CD4-positive, alpha-beta T cell treated with Interleukin-21 for 1 hour (primary cell): ENCODE data around the gene HIVEP1.

ENCODE experiments used
- DNase-seq: peaks from one replicate; pipeline ENCODE4 v3.0.0-alpha.2; 2020

The HIVEP1 gene

DNA sequence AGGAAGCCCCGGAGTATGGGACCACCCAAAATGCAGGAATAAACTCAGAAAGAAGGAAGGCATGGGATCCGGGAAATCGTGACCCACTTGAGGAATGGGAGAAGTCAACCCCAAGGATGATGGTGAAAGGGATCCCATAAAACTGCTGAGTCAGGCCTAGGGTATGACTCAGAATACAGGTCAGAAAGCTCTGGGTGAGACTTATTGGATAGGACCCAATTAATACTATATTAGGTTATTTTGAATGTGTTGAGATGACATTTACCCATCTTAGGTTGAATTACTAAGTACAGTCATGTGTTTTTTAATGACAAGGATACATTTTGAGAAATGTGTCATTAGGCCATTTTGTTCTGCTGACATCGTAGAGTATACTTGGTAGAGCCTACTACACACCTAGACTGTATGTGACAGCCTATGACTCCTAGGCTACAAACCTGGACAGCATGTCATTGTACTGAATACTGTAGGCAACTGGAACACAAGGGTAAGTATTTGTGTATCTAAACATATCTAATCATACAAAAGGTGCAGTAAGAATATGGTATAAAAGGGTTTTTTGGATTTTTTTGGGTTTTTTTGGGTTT is 17.1 kb upstream of the HIVEP1 start:
- no peak for DNase-seq

DNA sequence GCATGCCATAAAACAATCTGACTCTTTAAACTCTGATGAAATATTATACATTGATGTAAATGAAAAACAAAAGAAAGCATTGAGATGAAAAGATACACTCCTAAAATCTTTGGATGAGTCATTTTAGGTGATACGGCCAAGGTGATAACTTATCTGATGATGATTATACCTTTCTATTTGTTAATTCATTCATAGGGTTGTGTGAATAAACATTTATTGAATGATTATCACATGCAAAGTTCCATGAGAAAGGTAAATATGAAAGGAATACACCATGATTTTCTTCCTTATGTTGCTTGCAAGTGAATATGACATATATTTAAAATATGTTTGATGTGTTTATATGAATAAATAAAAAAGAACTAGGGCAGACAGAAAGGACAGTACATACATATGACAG is 15.4 kb upstream of the HIVEP1 start:
- DNase-seq: no peak

DNA sequence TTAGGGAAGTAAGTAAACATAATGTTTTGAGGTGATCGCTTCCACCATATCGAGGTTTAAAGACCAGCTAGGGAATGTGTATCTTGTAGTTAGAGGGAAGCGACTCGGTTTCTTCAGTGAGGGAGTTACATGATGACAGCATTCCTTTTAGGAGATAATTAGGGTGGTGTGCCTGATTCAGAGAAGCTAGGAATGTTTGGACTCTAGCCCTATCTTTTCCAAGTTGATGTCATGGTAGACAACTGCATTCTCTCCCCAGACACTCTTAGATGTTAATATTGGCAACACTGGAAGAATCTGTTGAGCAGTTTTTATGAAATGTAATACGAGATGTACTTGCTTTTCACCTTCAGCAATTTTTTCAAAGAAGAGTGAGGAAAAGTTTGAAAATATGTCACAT is 12.9 kb upstream of the HIVEP1 start:
- no peak for DNase-seq

DNA sequence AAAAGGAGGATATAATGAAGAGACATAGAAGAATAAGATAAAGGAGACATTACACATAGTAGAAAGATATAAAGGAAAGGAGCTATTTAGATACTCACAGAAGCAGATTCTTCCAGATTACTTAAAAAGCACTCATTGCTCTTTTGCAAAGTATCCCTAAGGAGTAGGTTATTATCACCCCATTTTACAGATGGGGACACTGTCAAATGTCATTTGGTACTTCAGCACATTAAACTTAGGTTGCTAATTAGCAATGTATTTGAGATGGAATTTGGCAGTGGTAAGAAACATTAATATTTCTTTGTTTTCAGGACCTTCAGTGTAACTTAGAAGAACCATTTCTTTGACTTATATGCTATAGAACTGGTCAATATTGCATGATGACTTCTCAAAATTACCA is 11.9 kb upstream of the HIVEP1 start:
- DNase-seq: no peak

DNA sequence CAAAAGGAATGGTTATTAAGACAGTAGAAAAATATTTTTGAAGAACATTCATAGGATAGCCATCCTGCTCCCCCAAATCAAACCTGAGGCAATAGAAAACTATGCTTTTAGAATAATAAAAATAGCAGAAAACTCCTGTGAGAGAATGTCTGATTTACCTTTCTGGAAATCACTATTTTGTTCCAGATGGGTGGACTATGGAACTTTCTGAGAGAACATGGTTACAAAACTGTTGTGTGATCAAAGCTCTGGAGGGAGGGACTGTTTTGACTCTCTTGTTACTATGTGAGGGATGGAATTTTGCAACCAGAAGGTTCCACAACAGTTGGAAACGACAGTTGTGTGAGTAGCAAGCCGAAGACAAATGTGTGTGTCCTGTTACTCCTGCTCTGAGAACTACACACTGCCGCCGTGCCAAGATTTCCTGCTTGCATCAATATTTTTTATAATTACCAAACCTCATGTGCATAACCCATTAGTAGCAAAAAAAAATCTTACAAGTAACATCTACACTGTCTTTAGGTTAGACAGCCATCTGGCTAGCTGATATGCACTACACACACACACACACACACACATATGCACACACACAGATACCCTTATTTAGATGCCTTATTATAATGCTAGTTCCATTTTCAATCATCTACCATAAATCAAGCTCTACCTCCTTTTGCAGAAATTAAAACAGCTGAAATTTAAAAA is 11.0 kb upstream of the HIVEP1 start:
- no peak for DNase-seq

DNA sequence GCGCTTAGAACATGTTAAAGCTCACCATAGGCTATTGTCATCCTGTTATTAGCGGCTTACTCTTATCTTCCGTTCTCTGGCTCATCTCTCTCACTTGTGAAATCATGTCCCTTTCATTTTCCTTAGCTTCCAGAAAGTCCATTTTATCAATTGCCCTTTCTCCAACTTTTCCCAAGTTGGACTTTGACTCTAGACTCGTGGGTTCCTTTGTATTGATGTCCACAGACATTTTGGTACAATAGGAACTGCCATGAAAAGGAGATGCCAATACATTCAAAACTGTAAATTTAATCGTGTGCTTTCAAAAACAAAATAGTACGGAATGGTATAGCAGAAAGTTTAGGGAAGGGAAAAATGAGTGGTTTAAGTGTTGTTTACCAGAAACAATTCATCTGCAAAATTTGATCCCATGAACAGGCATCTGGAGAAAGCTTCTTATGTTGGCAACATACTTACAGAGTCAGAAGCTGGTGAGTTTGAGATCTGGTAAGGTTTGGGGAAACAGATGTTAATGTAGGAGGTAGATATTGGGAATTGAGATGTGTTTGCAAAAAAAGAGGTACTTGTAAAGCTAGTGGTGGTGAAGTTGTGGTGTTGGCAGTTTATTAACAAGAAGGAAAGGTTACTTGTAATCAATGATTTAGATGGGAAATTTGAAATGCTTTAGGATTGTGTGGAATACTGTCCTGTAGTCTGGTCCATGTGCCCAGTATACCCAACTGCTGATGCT is 10.2 kb upstream of the HIVEP1 start:
- DNase-seq: no peak

DNA sequence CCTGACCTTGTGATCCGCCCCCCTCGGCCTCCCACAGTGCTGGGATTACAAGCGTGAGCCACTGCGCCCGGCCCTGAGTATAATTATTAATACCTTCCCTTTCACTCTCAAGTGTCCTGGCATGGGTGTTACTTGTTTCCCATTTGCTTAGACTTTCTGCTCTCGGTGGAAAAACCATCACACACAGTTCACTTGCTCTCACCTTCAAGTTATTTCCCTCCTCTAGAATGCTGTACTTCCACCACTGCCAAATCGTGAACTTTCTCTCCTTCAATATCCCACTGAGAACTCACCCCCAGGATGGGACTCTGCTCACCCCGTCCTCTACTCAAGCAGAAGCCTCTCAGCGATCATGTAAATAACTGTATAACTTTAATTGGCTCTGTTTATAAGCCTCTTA is 4.6 kb upstream of the HIVEP1 start:
- DNase-seq: no peak

DNA sequence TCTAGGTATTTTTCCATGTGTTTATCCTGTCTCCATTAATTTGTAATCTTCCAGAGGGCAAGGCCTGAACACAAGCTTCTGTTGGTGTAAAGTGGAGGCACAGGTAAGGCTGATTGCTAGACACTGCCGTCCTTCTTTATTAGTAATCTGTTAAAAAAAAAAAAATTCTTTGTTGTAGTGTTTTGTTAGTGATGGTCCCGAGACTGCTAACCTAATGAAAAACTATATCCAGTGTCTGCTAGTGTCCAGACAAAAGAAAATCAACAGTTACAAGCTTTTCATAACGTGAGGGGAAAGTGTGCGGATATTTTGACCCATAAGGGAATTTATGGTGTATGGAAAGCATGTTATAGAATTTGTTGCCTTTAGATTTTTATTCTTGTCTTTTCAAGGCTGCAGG is 4.2 kb upstream of the HIVEP1 start:
- no peak for DNase-seq

DNA sequence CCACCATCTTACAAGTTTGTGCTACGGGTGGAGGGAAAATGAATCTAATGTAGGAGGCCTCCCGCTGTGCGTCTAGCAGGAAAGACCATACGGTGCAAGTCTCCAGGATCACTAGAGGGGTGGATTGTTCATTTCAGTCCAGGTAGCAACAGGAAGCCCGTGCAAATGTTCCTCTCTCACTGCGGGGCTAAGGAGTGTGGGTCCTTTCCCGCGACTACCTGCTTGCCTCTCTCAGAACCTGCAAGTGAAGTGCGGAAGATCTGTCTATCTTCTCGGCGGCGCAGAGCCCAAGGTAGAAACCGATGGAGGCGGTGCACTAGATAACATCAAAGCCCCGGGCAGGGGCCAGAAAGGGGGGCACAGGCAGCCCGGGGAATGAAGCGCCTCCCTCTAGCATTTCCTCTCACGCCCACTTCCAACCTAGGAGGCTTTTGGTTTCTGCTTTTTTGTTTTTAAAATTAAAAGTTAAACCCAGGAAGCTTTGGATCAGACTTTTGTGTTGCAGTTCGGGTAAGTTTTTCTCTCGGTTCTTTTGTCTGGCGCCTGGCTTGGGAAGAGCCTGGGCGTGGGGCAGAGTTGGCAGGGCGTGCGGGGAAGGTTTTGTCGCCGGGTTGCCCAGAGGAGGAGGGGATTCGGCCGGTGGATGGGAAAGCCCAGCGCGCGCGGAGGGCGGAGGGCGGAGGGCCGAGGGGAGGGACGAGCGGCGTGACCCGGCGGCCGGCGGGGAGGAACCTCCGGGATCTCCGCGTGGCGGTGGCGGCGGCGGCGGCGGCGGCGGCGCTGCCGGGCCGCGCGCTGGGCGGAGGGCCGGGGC is 3.5 kb upstream of the HIVEP1 start:
- DNase-seq: peak; percentile 91

DNA sequence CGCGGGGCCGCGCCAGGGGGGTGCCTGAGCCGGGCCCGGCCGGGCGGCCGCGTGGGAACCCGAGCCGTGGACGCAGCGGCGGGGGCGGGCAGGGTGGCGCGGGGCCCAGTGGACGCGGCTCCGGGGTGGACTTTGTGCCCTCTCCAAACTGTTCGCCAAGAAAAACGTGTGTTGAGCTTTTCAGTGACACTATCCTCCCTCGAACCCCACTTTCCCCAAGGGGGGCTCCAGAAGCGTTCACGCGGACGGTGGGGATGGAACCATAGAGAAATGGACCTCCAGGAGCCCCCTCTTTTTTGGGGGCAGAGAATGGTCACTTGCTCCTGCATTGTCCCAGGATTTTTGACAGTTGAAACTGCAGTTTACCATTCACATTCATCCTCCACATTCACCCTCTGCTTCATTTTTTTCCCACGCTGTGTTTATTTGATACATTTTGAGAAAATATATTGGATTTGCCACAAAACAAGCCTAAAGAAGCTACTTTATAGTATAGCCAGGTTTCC is 2.9 kb upstream of the HIVEP1 start:
- DNase-seq: no peak

DNA sequence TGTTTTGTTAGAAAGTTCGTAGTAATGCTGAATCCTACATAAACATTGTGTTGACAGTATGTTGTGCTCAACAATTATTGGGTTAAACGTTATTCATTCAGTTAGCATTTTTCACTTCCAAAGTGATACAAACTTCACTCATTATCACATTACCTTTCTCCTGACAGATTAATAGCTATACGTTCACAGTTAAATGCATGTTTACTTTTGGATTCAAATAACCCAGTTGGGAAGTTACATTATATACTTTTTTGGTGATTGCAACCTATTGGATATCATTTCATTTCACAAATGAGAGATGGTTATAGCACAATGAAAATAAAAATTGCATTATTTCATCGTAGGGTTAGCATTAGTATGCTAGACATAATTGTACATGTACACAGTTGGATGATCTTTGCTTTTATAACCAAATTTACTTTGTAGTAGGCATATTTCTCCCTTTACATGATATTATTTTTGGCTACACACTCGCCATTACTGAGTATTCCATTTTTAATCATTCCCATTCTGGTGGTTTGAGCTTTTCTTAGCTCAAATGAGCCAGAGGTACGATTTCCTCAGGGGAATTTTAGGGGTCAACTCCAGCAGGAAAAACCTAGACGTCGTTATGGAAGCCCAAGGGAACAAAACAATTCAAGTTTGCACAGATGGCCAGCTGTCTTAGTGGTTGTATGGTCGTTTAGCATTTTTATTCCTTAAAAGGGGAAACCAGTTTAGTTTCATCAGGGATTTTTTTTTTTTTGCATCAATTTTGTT is 2.1 kb upstream of the HIVEP1 start:
- DNase-seq: peak; percentile 8

DNA sequence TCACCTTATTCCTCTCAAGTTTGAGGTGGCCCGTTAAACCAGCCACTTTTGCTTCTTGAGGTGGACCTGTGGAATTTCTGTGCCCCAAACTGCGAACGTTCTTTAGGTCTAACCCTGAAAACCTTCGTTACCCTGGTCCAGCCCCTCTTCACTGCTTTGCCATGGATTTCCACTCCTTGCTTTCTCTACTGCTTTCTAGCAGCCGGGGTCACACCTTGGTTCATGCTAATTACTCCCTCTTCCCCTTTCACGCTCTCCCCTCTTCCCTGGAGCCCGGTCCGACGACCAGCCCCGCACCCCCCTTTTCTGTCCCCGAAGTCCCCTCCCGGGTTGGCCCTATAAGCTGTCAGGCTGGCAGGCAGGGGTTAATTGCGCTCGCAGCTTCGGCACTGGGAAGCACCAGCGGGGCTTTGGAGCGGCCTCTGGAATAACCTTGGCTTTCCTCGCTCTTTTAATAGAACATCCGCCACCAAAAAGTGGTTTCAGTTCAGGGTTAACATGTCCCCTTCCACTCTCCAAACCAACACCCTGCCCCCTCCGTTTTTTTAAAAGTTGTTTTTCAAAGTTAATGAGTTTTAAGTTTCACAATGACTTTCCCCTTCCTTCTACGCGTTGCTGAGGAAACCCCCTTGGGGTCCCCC is 1.4 kb upstream of the HIVEP1 start:
- no peak for DNase-seq

DNA sequence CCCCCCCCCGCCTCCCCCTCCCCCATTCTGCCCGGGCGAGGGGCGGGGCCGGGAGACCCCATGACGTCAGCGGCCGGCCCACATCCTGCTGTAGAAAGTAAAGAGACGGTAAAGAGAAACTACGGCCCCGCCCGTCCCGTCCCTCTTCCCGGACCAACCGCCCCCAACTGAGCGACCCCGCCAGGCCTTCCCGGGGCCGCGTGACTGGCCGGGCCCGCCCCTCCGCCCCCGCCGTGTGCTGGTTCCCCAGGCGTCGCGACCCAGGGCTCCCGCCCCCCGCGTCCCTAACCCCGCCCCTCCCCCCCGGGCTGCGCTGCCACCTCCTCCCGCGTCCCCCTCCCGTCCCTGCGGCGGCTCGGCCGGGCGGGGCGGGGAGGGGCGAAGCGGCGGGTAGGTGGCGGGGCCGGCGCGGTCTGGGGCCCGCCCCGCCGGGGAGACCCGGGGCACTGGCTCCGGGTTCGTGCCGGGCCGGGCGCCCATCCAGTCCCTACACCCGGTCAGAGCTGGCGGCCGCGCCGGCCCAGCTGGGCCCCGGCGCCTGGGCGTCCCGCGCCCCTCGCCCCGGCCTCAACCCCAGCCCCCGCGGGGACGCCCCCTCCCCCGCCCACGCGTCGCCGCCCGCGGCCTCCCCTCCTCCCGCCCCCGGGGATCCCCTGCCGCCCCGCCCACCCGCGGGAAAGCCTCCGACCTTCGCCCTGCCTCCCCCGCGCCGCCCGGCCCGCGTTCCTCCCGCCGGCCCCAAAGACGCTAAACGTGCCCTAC is 655 bp upstream of the HIVEP1 start:
- DNase-seq: peak; percentile 97

DNA sequence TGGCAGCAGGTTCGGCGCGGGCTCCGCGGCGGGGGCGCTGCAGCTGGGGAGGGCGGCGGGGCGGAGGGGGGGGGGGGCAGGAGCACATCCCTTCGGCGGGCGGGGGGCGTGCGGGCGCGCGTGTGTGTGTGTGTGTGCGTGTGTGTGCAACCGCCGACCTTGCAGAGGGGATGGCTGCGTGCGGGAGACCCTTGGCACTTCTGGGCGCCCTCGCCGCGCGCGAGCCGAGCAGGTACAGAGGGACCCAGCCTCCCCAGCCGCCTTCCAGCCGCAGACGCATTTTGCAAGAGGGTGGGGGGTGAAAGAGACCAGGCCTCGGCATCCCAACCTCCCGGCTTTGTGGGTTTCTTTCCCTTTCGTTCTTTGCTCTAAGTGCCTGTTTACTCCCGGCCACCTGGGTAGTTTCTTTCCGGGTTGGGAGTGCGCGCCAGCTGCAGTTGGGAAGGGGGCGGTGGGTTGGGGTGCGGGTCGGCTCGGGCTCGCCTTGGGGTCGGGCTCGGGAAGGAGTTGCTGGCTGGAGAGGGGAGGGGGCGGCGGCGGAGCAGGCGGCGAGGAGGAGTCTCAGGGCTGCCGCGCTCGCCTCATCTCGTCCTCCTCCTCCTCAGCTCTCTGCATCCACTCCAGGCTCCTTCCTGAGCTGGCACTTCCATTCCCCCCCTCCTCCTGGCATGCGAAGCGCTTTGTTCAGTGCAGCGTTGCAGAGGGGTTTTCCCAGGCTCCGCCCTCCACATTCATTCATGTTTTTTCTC is 620 bp downstream of the HIVEP1 start:
- DNase-seq: peak; percentile 84

DNA sequence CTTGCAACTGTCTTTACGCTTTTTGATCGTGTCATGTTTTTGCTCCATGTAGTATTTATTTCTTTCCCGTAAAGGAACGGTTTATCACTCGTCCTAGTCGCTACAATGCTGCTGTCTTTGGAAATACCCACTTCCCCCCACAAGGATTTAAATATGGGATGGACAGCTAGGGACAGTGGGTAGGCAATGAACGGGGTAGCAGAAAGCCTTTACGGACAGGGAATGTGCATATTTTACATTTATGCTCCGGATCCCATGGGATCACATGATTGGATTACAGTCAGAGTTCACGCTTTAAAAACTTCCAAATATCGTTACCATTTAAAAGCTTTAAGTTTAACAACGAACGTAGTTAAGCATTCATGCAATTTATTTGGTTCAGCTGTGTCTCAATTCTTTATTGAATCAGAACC is 1.2 kb downstream of the HIVEP1 start:
- DNase-seq: no peak

DNA sequence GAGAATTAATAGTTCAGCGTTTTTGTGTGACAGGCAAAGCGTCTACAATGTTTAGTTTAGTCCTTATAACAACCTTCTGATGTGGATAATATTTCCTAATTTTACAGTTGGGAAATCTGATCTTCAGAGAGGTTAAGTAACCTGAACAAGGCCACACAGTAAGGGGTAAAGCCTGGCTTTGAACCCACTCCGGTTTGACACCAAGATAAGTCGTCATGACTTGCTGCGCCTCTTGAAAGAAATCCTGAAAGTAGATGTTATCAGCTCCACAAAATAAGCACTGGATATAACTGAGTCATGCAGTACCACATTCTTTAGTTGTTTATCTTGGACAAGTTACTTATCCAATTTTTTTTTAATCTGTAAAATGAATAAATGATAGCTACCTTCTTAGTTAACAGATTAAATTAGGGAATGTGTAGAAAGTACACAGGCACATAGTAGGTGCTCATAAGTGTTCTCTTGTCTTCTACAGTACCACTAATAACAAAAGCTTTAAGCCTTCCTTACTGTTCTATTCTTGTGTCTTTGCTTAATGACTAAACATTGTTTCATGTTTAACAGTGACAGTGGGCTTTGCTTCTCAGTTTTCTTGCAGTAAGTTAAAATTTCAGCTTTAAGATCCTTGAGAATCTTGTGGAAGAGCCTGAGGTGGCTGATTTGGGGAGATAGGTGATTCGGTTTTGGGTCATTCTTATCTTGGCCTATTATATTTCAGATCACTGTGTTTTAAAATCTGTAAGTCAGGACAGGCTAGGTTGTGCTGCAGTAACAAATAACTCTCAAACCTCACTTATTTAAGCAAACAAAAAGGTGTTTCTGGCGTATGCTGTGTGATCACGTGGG is 2.1 kb downstream of the HIVEP1 start:
- DNase-seq: no peak

DNA sequence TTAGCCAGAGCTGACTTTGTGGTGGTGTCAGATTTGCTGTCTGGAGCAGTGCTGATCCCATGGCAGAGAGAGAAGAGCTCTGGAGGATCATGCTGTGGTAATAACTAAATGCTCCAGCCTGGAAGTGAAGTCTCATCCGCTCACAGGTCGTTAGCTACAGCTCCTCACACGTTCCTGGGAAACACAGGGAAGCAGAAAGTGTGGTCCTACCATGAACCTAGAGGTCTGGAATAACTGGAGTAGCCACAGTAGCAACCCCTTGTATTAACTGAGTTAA is 2.7 kb downstream of the HIVEP1 start:
- no peak for DNase-seq

DNA sequence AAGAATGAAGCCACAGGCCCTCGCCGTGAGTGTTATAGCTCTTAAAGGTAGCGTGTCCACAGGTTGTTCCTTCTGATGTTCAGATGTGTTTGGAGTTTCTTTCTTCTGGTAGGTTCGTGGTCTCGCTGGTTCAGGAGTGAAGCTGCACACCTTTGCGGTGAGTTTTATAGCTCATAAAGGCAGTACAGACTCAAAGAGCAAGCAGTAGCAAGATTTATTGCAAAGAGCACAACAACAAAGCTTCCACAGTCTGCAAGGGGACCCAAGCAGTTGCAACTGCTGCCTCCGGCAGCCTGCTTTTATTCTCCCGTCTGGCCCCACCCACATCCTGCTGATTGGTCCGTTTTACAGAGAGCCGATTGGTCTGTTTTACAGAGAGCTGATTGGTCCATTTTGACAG is 5.2 kb downstream of the HIVEP1 start:
- DNase-seq: peak; percentile 32

DNA sequence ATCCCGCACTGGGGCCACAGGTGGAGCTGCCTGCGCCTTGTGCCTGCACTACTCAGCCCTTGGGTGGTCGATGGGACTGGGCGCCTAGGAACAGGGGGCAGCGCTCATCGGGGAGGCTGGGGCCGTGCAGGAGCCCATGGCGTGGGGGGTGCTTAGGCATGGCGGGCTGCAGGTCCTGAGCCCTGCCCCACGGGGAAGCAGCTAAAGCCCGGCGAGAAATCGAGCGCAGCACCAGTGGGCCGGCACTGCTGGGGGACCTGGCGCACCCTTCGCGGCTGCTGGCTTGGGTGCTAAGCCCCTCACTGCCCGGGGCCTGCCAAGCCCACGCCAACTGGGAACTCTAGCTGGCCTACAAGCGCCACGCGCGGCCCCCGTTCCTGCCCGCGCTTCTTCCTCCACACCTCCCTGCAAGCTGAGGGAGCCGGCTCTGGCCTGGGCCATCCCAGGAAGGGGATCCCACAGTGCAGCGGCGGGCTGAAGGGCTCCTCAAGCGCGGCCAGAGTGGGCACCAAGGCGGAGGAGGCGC is 5.8 kb downstream of the HIVEP1 start:
- no peak for DNase-seq
